GM12873 (cell line): Measurements from ENCODE around the gene FRMD4A.

Experiments used
- CTCF ChIP-seq: IDR thresholded peaks from 2 replicates; pipeline ENCODE4 v1.5.1; 2012; ENCODE audit warnings: low read depth, mild to moderate bottlenecking, moderate library complexity, low read length, control low read depth; ENCODE audit not compliant: insufficient read depth; ENCODE audit errors: missing control alignments

The FRMD4A gene

GRCh38 chr10:14080795-14081194 is 249.9 kb downstream of the FRMD4A start:
- no peak for TF ChIP-seq CTCF

GRCh38 chr10:14077430-14077829 is 253.3 kb downstream of the FRMD4A start:
- TF ChIP-seq CTCF = no peak

GRCh38 chr10:14074062-14074884 is 256.5 kb downstream of the FRMD4A start:
- no peak for TF ChIP-seq CTCF

GRCh38 chr10:14072541-14072940 is 258.2 kb downstream of the FRMD4A start:
- no peak for TF ChIP-seq CTCF

GRCh38 chr10:14071956-14072355 is 258.8 kb downstream of the FRMD4A start:
- no peak for TF ChIP-seq CTCF

GRCh38 chr10:14068601-14069250 is 262.0 kb downstream of the FRMD4A start:
- no peak for TF ChIP-seq CTCF

- TF ChIP-seq CTCF = no peak
Measured at GRCh38 chr10:14066106-14066505, 264.6 kb downstream of the FRMD4A start.
